K562 (cell line): ENCODE measurements around the gene FXYD4.

ENCODE experiments used
- ATF2 ChIP-seq: sonication (generic); formaldehyde crosslinking; IDR thresholded peaks from 2 replicates; pipeline ENCODE4 v1.8.1; 2022; ENCODE audit warnings: missing genetic modification reagents
- CREM ChIP-seq: IDR thresholded peaks from 2 replicates; pipeline ENCODE4 v1.6.1; 2014; ENCODE audit warnings: antibody characterized with exemption, low read depth
- EP300 ChIP-seq: IDR thresholded peaks from 2 replicates; pipeline ENCODE4 v1.6.1; 2012; ENCODE audit warnings: low read length, improper control_type of control experiment
- FOSL1 ChIP-seq: fragments of 200-800 bp; sonication (Bioruptor generic); conservative IDR thresholded peaks from 2 replicates; pipeline ENCODE4 v1.6.1; 2016; ENCODE audit warnings: missing genetic modification characterization, missing compliant biosample characterization
- GATA2 ChIP-seq: sonication (generic); formaldehyde crosslinking; IDR thresholded peaks from 2 replicates; pipeline ENCODE4 v1.4.0; 2020; ENCODE audit warnings: mild to moderate bottlenecking, missing genetic modification reagents
- PML ChIP-seq: IDR thresholded peaks from 2 replicates; pipeline ENCODE4 v1.6.1; 2012; ENCODE audit warnings: low read length, inconsistent platforms
- POLR2AphosphoS5 ChIP-seq: IDR thresholded peaks from 2 replicates; pipeline ENCODE4 v1.6.1; 2011; ENCODE audit warnings: mild to moderate bottlenecking, low read depth, low read length, moderate library complexity; ENCODE audit not compliant: control insufficient read depth, insufficient read depth
- POLR2B ChIP-seq: fragments of 450-650 bp; IDR thresholded peaks from 2 replicates; pipeline ENCODE4 v1.6.1; 2018; ENCODE audit warnings: low read depth; ENCODE audit not compliant: partially characterized antibody
- SMAD1 ChIP-seq: fragments of 150-350 bp; IDR thresholded peaks from 2 replicates; pipeline ENCODE4 v1.6.1; 2014; ENCODE audit warnings: low read length, low read depth; ENCODE audit not compliant: partially characterized antibody
- USF2 ChIP-seq: sonication (generic); formaldehyde crosslinking; IDR thresholded peaks from 2 replicates; pipeline ENCODE4 v1.5.0; 2020; ENCODE audit warnings: missing genetic modification reagents
- YY1 ChIP-seq, 3 experiments: IDR thresholded peaks; 2 replicates each; pipeline ENCODE4 v1.6.1; 2011; ENCODE audit warnings: low read length in 2 of 3, mild to moderate bottlenecking in 2 of 3, moderate library complexity in 2 of 3, borderline replicate concordance in 1 of 3, control low read depth in 1 of 3, low read depth in 1 of 3; ENCODE audit not compliant: insufficient read depth in 3 of 3, insufficient replicate concordance in 2 of 3, control insufficient read depth in 1 of 3, insufficient read length in 1 of 3; ENCODE audit errors: extremely low read depth in 1 of 3
- ZNF124 ChIP-seq: sonication (generic); formaldehyde crosslinking; IDR thresholded peaks from 2 replicates; pipeline ENCODE4 v1.8.1; 2022; ENCODE audit warnings: missing genetic modification reagents

GRCh38 chr10:43350686-43351085 lies 20.8 kb upstream of the FXYD4 start:
- TF ChIP-seq ZNF124 (CRISPR knock-in tag) = no peak
- TF ChIP-seq USF2 = no peak
- no peak for TF ChIP-seq EP300
- TF ChIP-seq YY1 (IDR thresholded peaks at IDR 0.05; ENCODE audit: borderline replicate concordance in 1 of 3, control insufficient read depth in 1 of 3, extremely low read depth in 1 of 3, insufficient read depth in 3 of 3, insufficient read length in 1 of 3, insufficient replicate concordance in 2 of 3, low read depth in 1 of 3, low read length in 2 of 3) = no peak
- TF ChIP-seq POLR2B = no peak
- no peak for TF ChIP-seq POLR2AphosphoS5
- no peak for TF ChIP-seq GATA2
- TF ChIP-seq FOSL1 (tag) = no peak
- TF ChIP-seq CREM = no peak
- TF ChIP-seq ATF2 (CRISPR knock-in tag) = no peak
- no peak for TF ChIP-seq PML
- TF ChIP-seq SMAD1 = no peak
